ENCODE results near the gene NCOR2.

DNA sequence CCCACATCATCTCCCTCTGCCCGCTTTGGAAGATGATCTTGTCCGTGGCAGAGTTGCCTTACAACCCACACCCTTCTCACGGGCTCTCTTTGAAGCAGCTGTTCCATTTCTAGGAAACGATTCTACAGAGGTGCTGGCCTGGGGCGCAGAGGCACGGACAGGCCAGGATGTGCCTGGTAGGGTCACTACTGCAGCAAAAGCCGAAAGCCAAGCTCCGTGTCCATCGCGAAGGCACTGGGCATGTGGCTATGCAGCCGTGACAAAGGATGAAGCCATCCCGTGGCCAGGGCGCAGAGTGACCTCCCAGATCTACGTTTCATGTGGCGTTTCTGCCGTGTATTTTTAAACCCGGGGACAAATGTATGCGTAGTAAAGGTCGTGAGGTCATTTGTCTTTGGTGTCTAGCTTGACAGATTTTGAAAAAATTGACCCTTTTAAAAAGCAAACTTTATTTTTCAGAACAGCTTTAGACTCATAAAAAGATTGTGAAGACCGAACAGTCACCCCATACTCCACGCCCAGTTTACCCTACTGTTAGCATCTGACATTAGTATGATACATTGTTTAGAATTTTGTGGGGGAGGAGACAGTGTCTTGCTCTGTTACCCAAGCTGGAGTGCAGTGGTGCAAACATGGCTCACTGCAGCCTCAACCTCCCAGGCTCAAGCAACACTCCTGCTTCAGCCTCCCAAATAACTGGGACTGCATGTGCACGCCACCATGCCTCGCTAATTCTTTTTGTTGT is 40.4 kb upstream of the NCOR2 start:
- TF ChIP-seq BACH2 (CRISPR knock-in tag; IDR thresholded peaks at IDR 0.05; ENCODE audit: borderline replicate concordance) (no peak), ZFP30 (CRISPR knock-in tag; IDR thresholded peaks at IDR 0.05) (no peak), ZC3H10 (CRISPR knock-in tag; IDR thresholded peaks at IDR 0.05) (no peak), ISL1 (CRISPR knock-in tag; IDR thresholded peaks at IDR 0.05) (no peak), ZNF565 (CRISPR knock-in tag; conservative IDR thresholded peaks at IDR 0.05; ENCODE audit: low read depth) (no peak), GLIS3 (CRISPR knock-in tag; IDR thresholded peaks at IDR 0.05) (no peak), SNAI2 (CRISPR knock-in tag; IDR thresholded peaks at IDR 0.05) (no peak), RARB (CRISPR knock-in tag; IDR thresholded peaks at IDR 0.05) (no peak), TCF4 (CRISPR knock-in tag; IDR thresholded peaks at IDR 0.05; ENCODE audit: borderline replicate concordance) (no peak)
- TF ChIP-seq, protein P1, sequence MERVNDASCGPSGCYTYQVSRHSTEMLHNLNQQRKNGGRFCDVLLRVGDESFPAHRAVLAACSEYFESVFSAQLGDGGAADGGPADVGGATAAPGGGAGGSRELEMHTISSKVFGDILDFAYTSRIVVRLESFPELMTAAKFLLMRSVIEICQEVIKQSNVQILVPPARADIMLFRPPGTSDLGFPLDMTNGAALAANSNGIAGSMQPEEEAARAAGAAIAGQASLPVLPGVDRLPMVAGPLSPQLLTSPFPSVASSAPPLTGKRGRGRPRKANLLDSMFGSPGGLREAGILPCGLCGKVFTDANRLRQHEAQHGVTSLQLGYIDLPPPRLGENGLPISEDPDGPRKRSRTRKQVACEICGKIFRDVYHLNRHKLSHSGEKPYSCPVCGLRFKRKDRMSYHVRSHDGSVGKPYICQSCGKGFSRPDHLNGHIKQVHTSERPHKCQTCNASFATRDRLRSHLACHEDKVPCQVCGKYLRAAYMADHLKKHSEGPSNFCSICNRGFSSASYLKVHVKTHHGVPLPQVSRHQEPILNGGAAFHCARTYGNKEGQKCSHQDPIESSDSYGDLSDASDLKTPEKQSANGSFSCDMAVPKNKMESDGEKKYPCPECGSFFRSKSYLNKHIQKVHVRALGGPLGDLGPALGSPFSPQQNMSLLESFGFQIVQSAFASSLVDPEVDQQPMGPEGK (CRISPR knock-in tag; IDR thresholded peaks at IDR 0.05; ENCODE audit: borderline replicate concordance), result no peak
- TF ChIP-seq, protein P2, sequence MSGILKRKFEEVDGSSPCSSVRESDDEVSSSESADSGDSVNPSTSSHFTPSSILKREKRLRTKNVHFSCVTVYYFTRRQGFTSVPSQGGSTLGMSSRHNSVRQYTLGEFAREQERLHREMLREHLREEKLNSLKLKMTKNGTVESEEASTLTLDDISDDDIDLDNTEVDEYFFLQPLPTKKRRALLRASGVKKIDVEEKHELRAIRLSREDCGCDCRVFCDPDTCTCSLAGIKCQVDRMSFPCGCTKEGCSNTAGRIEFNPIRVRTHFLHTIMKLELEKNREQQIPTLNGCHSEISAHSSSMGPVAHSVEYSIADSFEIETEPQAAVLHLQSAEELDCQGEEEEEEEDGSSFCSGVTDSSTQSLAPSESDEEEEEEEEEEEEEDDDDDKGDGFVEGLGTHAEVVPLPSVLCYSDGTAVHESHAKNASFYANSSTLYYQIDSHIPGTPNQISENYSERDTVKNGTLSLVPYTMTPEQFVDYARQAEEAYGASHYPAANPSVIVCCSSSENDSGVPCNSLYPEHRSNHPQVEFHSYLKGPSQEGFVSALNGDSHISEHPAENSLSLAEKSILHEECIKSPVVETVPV (CRISPR knock-in tag; IDR thresholded peaks at IDR 0.05), result no peak
- TF ChIP-seq, protein P3, sequence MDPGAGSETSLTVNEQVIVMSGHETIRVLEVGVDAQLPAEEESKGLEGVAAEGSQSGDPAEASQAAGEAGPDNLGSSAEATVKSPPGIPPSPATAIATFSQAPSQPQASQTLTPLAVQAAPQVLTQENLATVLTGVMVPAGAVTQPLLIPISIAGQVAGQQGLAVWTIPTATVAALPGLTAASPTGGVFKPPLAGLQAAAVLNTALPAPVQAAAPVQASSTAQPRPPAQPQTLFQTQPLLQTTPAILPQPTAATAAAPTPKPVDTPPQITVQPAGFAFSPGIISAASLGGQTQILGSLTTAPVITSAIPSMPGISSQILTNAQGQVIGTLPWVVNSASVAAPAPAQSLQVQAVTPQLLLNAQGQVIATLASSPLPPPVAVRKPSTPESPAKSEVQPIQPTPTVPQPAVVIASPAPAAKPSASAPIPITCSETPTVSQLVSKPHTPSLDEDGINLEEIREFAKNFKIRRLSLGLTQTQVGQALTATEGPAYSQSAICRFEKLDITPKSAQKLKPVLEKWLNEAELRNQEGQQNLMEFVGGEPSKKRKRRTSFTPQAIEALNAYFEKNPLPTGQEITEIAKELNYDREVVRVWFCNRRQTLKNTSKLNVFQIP (CRISPR knock-in tag; IDR thresholded peaks at IDR 0.05; ENCODE audit: borderline replicate concordance, low read depth), result no peak
